ENCODE results near the gene CEP68. TPM values are rescaled to one million over a fixed set of nuclear protein-coding genes. Genes with fewer than 3 reads are reported as not detected.

The CEP68 gene
- total RNA-seq, 2 donors from 2014 or later = 6.1 to 10.4 TPM

- no peaks in the 10 kb centered on the region for H3K27me3 Mint-ChIP-seq (ENCODE audit: low read depth)
- peak overlapping the region; percentile 52 for H3K27ac Mint-ChIP-seq
- peaks cover 51% of the 10 kb centered on the region for H3K4me1 Mint-ChIP-seq (ENCODE audit: low read depth)
- no peaks in the 10 kb centered on the region for H3K36me3 Mint-ChIP-seq (ENCODE audit: insufficient read depth in 2 of 2)
- H3K4me3 Mint-ChIP-seq = peak overlapping the region; percentile 97
- DNase-seq (peak in 1 of 2 donors; percentile 65), ATAC-seq (replicated peaks in 1 of 2) (peak; percentile 29 to 34)
- no peaks in the 10 kb centered on the region for H3K9me3 Mint-ChIP-seq
Measured at GRCh38 chr2:65055422-65056214, 598 bp upstream of the CEP68 start.

GRCh38 chr2:65057054-65057375, 799 bp downstream of the CEP68 start:
- H3K4me1 Mint-ChIP-seq (ENCODE audit: low read depth) = peaks cover 59% of the 10 kb centered on the region
- H3K27ac Mint-ChIP-seq = peak overlapping the region; percentile 48
- no peaks in the 10 kb centered on the region for H3K9me3 Mint-ChIP-seq
- DNase-seq (no peak), ATAC-seq (replicated peaks in 1 of 2) (no peak)
- H3K27me3 Mint-ChIP-seq (ENCODE audit: low read depth) = no peaks in the 10 kb centered on the region
- H3K4me3 Mint-ChIP-seq = peak overlapping the region; percentile 85 to 95
- H3K36me3 Mint-ChIP-seq (ENCODE audit: insufficient read depth in 2 of 2) = no peaks in the 10 kb centered on the region

- DNase-seq = peak; percentile 70 to 77
- Mint-ChIP-seq H3K4me1 (ENCODE audit: low read depth) (peaks cover 59% of the 10 kb centered on the region), H3K4me3 (peak overlapping the region; percentile 85 to 95), H3K27me3 (ENCODE audit: low read depth) (no peaks in the 10 kb centered on the region), H3K9me3 (no peaks in the 10 kb centered on the region), H3K27ac (peak overlapping the region; percentile 2), H3K36me3 (ENCODE audit: insufficient read depth in 2 of 2) (no peaks in the 10 kb centered on the region)
- ATAC-seq (replicated peaks in 1 of 2) = peak; percentile 62
Measured at GRCh38 chr2:65057391-65058052, 1.3 kb downstream of the CEP68 start.

- Mint-ChIP-seq H3K4me1 (ENCODE audit: low read depth) (peaks cover 49% of the 10 kb centered on the region), H3K27me3 (ENCODE audit: low read depth) (no peaks in the 10 kb centered on the region), H3K4me3 (no peak overlapping the region), H3K27ac (no peak overlapping the region), H3K9me3 (no peaks in the 10 kb centered on the region), H3K36me3 (ENCODE audit: insufficient read depth in 2 of 2) (no peaks in the 10 kb centered on the region)
- ATAC-seq (replicated peaks in 1 of 2) (no peak), DNase-seq (no peak)
Measured at GRCh38 chr2:65059071-65059470, 2.9 kb downstream of the CEP68 start.

GRCh38 chr2:65061146-65061909, 5.1 kb downstream of the CEP68 start:
- ATAC-seq (replicated peaks in 1 of 2) = no peak
- Mint-ChIP-seq H3K27me3 (ENCODE audit: low read depth) (no peaks in the 10 kb centered on the region), H3K4me1 (ENCODE audit: low read depth) (peaks cover 52% of the 10 kb centered on the region), H3K36me3 (ENCODE audit: insufficient read depth in 2 of 2) (no peaks in the 10 kb centered on the region), H3K9me3 (no peaks in the 10 kb centered on the region), H3K4me3 (no peak overlapping the region), H3K27ac (no peak overlapping the region)
- DNase-seq = no peak

GRCh38 chr2:65061910-65062339, 5.7 kb downstream of the CEP68 start:
- DNase-seq = no peak
- H3K36me3 Mint-ChIP-seq (ENCODE audit: insufficient read depth in 2 of 2) = no peaks in the 10 kb centered on the region
- H3K9me3 Mint-ChIP-seq = no peaks in the 10 kb centered on the region
- ATAC-seq (replicated peaks in 1 of 2) = no peak
- peaks cover 50% of the 10 kb centered on the region for H3K4me1 Mint-ChIP-seq (ENCODE audit: low read depth)
- no peak overlapping the region for H3K4me3 Mint-ChIP-seq
- H3K27ac Mint-ChIP-seq = no peak overlapping the region
- H3K27me3 Mint-ChIP-seq (ENCODE audit: low read depth) = no peaks in the 10 kb centered on the region

- Mint-ChIP-seq H3K9me3 (no peaks in the 10 kb centered on the region), H3K27me3 (ENCODE audit: low read depth) (no peaks in the 10 kb centered on the region), H3K36me3 (ENCODE audit: insufficient read depth in 2 of 2) (no peaks in the 10 kb centered on the region), H3K4me1 (ENCODE audit: low read depth) (peaks cover 46% of the 10 kb centered on the region), H3K27ac (peak overlapping the region; percentile 6), H3K4me3 (no peak overlapping the region)
- DNase-seq (no peak), ATAC-seq (replicated peaks in 1 of 2) (no peak)
Measured at GRCh38 chr2:65062843-65063825, 6.9 kb downstream of the CEP68 start.

- Mint-ChIP-seq H3K27me3 (ENCODE audit: low read depth) (no peaks in the 10 kb centered on the region), H3K27ac (peak overlapping the region; percentile 94), H3K9me3 (no peaks in the 10 kb centered on the region), H3K36me3 (ENCODE audit: insufficient read depth in 2 of 2) (no peaks in the 10 kb centered on the region), H3K4me3 (peak overlapping the region; percentile 48 to 65), H3K4me1 (ENCODE audit: low read depth) (peaks cover 42% of the 10 kb centered on the region)
- peak; percentile 50 to 53 for DNase-seq
- ATAC-seq (replicated peaks in 1 of 2) = peak; percentile 77
Measured at GRCh38 chr2:65064728-65065552, 8.7 kb downstream of the CEP68 start.

GRCh38 chr2:65067806-65068553, 11.8 kb downstream of the CEP68 start:
- Mint-ChIP-seq H3K9me3 (no peaks in the 10 kb centered on the region), H3K27ac (peak overlapping the region; percentile 12), H3K36me3 (ENCODE audit: insufficient read depth in 2 of 2) (no peaks in the 10 kb centered on the region), H3K4me3 (peak overlapping the region in 1 of 2 donors; percentile 8), H3K27me3 (ENCODE audit: low read depth) (no peaks in the 10 kb centered on the region), H3K4me1 (ENCODE audit: low read depth) (peaks cover 43% of the 10 kb centered on the region)
- DNase-seq (no peak), ATAC-seq (replicated peaks in 1 of 2) (no peak)

- no peak overlapping the region for H3K4me3 Mint-ChIP-seq
- no peaks in the 10 kb centered on the region for H3K9me3 Mint-ChIP-seq
- H3K27me3 Mint-ChIP-seq (ENCODE audit: low read depth) = no peaks in the 10 kb centered on the region
- no peaks in the 10 kb centered on the region for H3K36me3 Mint-ChIP-seq (ENCODE audit: insufficient read depth in 2 of 2)
- no peak for DNase-seq
- peaks cover 38% of the 10 kb centered on the region for H3K4me1 Mint-ChIP-seq (ENCODE audit: low read depth)
- ATAC-seq (replicated peaks in 1 of 2) = no peak
- no peak overlapping the region for H3K27ac Mint-ChIP-seq
Measured at GRCh38 chr2:65069439-65069824, 13.2 kb downstream of the CEP68 start.

GRCh38 chr2:65070172-65070830, 14.1 kb downstream of the CEP68 start:
- H3K27me3 Mint-ChIP-seq (ENCODE audit: low read depth) = no peaks in the 10 kb centered on the region
- peaks cover 30% of the 10 kb centered on the region for H3K4me1 Mint-ChIP-seq (ENCODE audit: low read depth)
- H3K9me3 Mint-ChIP-seq = no peaks in the 10 kb centered on the region
- no peak overlapping the region for H3K4me3 Mint-ChIP-seq
- DNase-seq = no peak
- peak in 1 of 2 donors; percentile 37 for ATAC-seq (replicated peaks in 1 of 2)
- H3K36me3 Mint-ChIP-seq (ENCODE audit: insufficient read depth in 2 of 2) = no peaks in the 10 kb centered on the region
- H3K27ac Mint-ChIP-seq = peak overlapping the region; percentile 90
